Glutamatergic neuron (in vitro differentiated cells): ENCODE measurements around the gene ANKEF1. TPM values are rescaled to one million over a fixed set of nuclear protein-coding genes. Genes with fewer than 3 reads are reported as not detected.
"Not testable (repeated sequence)": the region's sequence is repeated elsewhere in the genome, so short reads cannot be mapped to it uniquely, and the experiment has no call there.

Experiments
- DNase-seq: peaks from one replicate; pipeline ENCODE4 v3.0.0; 2022
- H3K27ac Mint-ChIP-seq: one replicate; pipeline ENCODE4 v1.8.0; 2020; ENCODE audit warnings: mild to moderate bottlenecking, mixed read lengths, inconsistent platforms; ENCODE audit not compliant: unreplicated experiment
- H3K27me3 Mint-ChIP-seq: one replicate; pipeline ENCODE4 v1.8.0; 2020; ENCODE audit warnings: mild to moderate bottlenecking, moderate library complexity, mixed read lengths, inconsistent platforms; ENCODE audit not compliant: unreplicated experiment
- H3K36me3 Mint-ChIP-seq: one replicate; pipeline ENCODE4 v1.8.0; 2020; ENCODE audit warnings: mild to moderate bottlenecking, mixed read lengths, inconsistent platforms; ENCODE audit not compliant: unreplicated experiment
- H3K4me1 Mint-ChIP-seq: one replicate; pipeline ENCODE4 v1.8.0; 2020; ENCODE audit warnings: mild to moderate bottlenecking, low read depth, mixed read lengths, inconsistent platforms; ENCODE audit not compliant: unreplicated experiment
- H3K4me3 Mint-ChIP-seq: one replicate; pipeline ENCODE4 v1.8.0; 2020; ENCODE audit warnings: mild to moderate bottlenecking, mixed read lengths, inconsistent platforms; ENCODE audit not compliant: unreplicated experiment
- H3K9me3 Mint-ChIP-seq: one replicate; pipeline ENCODE4 v1.8.0; 2020; ENCODE audit warnings: mild to moderate bottlenecking, moderate library complexity, mixed read lengths, inconsistent platforms; ENCODE audit not compliant: unreplicated experiment
- CTCF ChIP-seq: fragments of 200-600 bp; sonication (generic); IDR thresholded peaks from one replicate; pipeline ENCODE4 v1.5.0; 2021; ENCODE audit not compliant: partially characterized antibody, unreplicated experiment
- total RNA-seq: library from RNA; stranded (reverse); fragmentation: NEBNext Ultra II Directional; extraction: Animal tissue kit (Norgen Biotek cat#: 25700); gene quantifications from one replicate; pipeline ENCODE4 v1.2.1, GENCODE V29; 2021; ENCODE audit not compliant: unreplicated experiment

ANKEF1 gene
- total RNA-seq, 1 donor from 2014 or later = 4.3 TPM

GRCh38 chr20:10033905-10034650, 709 bp upstream of the ANKEF1 start:
- peaks cover 1% of the 10 kb centered on the region for H3K27me3 Mint-ChIP-seq
- H3K27ac Mint-ChIP-seq = no peak overlapping the region
- H3K9me3 Mint-ChIP-seq = no peaks in the 10 kb centered on the region
- no peak for TF ChIP-seq CTCF
- H3K4me1 Mint-ChIP-seq = no peaks in the 10 kb centered on the region
- peak overlapping the region; percentile 73 for H3K4me3 Mint-ChIP-seq
- no peak for DNase-seq
- no peaks in the 10 kb centered on the region for H3K36me3 Mint-ChIP-seq

GRCh38 chr20:10036321-10036720, 1.5 kb downstream of the ANKEF1 start:
- not testable (repeated sequence) for H3K9me3 Mint-ChIP-seq, H3K4me1 Mint-ChIP-seq, H3K36me3 Mint-ChIP-seq, H3K27ac Mint-ChIP-seq, H3K4me3 Mint-ChIP-seq, H3K27me3 Mint-ChIP-seq, DNase-seq

GRCh38 chr20:10040070-10040975, 5.5 kb downstream of the ANKEF1 start:
- no peak overlapping the region for H3K27ac Mint-ChIP-seq
- H3K4me3 Mint-ChIP-seq = no peak overlapping the region
- H3K9me3 Mint-ChIP-seq = no peaks in the 10 kb centered on the region
- TF ChIP-seq CTCF = no peak
- no peaks in the 10 kb centered on the region for H3K36me3 Mint-ChIP-seq
- no peaks in the 10 kb centered on the region for H3K4me1 Mint-ChIP-seq
- no peaks in the 10 kb centered on the region for H3K27me3 Mint-ChIP-seq
- no peak for DNase-seq

- Mint-ChIP-seq H3K4me1 (no peaks in the 10 kb centered on the region), H3K4me3 (no peak overlapping the region), H3K27ac (no peak overlapping the region), H3K9me3 (no peaks in the 10 kb centered on the region), H3K36me3 (no peaks in the 10 kb centered on the region), H3K27me3 (no peaks in the 10 kb centered on the region)
- TF ChIP-seq CTCF = no peak
- no peak for DNase-seq
These were observed 7.3 kb downstream of the ANKEF1 start for GRCh38 chr20:10042086-10042485.

- Mint-ChIP-seq H3K4me3 (no peak overlapping the region), H3K27me3 (peaks cover 3% of the 10 kb centered on the region), H3K4me1 (peaks cover 17% of the 10 kb centered on the region), H3K9me3 (peaks cover 2% of the 10 kb centered on the region), H3K36me3 (no peaks in the 10 kb centered on the region), H3K27ac (no peak overlapping the region)
- TF ChIP-seq CTCF = peak; percentile 15
- peak; percentile 59 for DNase-seq
These were observed 12.6 kb downstream of the ANKEF1 start for GRCh38 chr20:10047427-10047826.
